ENCODE results near the gene CNTN3.

DNA sequence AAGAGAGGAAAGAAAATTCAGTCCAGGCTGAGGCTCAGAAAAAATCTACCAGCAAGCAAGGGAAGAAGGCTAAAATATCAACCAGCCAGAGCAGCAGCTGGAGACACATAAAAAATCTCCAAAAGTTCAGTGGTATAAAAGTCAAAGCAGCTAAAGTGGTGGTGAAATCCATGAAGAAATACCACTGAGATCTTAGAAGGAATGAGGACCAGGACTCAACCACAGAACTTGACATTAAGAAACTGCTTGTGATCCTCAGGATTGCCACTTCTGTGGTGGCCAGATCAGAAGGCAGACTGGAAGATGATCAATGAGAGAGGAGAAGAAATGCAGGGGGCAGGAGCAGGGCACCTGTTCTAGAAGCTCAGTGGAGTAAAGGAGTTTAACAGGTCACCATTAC, 22.5 kb downstream of the CNTN3 start:
- TF ChIP-seq, protein P1, sequence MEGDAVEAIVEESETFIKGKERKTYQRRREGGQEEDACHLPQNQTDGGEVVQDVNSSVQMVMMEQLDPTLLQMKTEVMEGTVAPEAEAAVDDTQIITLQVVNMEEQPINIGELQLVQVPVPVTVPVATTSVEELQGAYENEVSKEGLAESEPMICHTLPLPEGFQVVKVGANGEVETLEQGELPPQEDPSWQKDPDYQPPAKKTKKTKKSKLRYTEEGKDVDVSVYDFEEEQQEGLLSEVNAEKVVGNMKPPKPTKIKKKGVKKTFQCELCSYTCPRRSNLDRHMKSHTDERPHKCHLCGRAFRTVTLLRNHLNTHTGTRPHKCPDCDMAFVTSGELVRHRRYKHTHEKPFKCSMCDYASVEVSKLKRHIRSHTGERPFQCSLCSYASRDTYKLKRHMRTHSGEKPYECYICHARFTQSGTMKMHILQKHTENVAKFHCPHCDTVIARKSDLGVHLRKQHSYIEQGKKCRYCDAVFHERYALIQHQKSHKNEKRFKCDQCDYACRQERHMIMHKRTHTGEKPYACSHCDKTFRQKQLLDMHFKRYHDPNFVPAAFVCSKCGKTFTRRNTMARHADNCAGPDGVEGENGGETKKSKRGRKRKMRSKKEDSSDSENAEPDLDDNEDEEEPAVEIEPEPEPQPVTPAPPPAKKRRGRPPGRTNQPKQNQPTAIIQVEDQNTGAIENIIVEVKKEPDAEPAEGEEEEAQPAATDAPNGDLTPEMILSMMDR (IDR thresholded peaks at IDR 0.05), result no peak
- TF ChIP-seq POLR2A (IDR thresholded peaks at IDR 0.05), result no peak

Measured in testis (tissue), 2 donors.